Left lung (tissue), 8 donors: Measurements from ENCODE around the gene MSRB2. TPM values are rescaled to one million over a fixed set of nuclear protein-coding genes. Genes with fewer than 3 reads are reported as not detected.

ENCODE experiments used
- polyA plus RNA-seq, 6 donors: library from polyadenylated mRNA; unstranded; fragments of 120-200 nt; gene quantifications; one replicate each; pipeline ENCODE4 v1.2.1, GENCODE V29; 2013; ENCODE audit not compliant: insufficient read length in 6 of 6
- total RNA-seq, 2 donors: library from RNA; stranded (reverse); fragmentation: NEBNext Ultra II Directional; extraction: Animal tissue kit (Norgen Biotek cat#: 25700); gene quantifications; one replicate each; pipeline ENCODE4 v1.2.1, GENCODE V29; 2021
- donor health status: DM: no; HTN: yes; CAD: no.
- donor health status: DM: no; HTN: no; CAD: no.

MSRB2 gene
- total and polyA plus RNA-seq, 8 donors, result 28.0 to 41.0 (median 38.0) TPM

Other genes starting within 250 kb of the MSRB2 start
- gene ARMC3, start 167.5 kb upstream of the MSRB2 start, total RNA-seq, result 1 to 10 TPM in 1 of 2 donors, not detected in 1; 5.8 TPM
- 1 to 10 TPM; 1.6 to 10.0 (median 8.5) TPM for gene ARMC3, start 167.5 kb upstream of the MSRB2 start, polyA plus RNA-seq
- not detected for gene PTF1A, start 96.7 kb downstream of the MSRB2 start, total RNA-seq
- gene PTF1A, start 96.7 kb downstream of the MSRB2 start, polyA plus RNA-seq, result under 1 TPM in 1 of 6 donors, not detected in 5; 0.30 TPM
- gene C10orf67, start 249.2 kb downstream of the MSRB2 start, total RNA-seq, result under 1 TPM; 0.68 to 0.93 TPM
- gene C10orf67, start 249.2 kb downstream of the MSRB2 start, polyA plus RNA-seq, result under 1 TPM; 0.29 to 0.76 (median 0.49) TPM